Inflammatory macrophage treated with lipopolysaccharide for 1 hour (primary cell): ENCODE measurements around the gene LRRC41.
"Not testable (repeated sequence)": the region's sequence is repeated elsewhere in the genome, so short reads cannot be mapped to it uniquely, and the experiment has no call there.

Source experiments
- DNase-seq, 2 donors: peaks; one replicate each; pipeline ENCODE4 v3.0.0-alpha.2; 2020 to 2022

Gene LRRC41

DNA sequence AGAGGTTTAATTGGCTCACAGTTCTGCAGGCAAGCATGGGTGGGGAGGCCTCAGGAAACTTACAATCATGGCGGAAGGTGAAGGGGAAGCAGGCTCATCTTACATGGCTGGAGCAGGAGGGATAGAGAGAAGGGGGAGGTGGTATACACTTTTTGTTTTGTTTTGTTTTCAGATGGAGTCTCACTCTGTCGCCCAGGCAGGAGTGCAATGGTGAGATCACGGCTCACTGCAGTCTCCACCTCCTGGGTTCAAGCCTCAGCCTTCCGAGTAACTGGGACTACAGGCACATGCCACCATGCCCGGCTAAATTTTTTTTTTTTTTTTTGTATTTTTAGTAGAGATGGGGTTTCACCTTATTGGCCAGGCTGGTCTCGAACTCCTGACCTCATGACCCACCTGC is 18.8 kb upstream of the LRRC41 start:
- DNase-seq: not testable (repeated sequence)

DNA sequence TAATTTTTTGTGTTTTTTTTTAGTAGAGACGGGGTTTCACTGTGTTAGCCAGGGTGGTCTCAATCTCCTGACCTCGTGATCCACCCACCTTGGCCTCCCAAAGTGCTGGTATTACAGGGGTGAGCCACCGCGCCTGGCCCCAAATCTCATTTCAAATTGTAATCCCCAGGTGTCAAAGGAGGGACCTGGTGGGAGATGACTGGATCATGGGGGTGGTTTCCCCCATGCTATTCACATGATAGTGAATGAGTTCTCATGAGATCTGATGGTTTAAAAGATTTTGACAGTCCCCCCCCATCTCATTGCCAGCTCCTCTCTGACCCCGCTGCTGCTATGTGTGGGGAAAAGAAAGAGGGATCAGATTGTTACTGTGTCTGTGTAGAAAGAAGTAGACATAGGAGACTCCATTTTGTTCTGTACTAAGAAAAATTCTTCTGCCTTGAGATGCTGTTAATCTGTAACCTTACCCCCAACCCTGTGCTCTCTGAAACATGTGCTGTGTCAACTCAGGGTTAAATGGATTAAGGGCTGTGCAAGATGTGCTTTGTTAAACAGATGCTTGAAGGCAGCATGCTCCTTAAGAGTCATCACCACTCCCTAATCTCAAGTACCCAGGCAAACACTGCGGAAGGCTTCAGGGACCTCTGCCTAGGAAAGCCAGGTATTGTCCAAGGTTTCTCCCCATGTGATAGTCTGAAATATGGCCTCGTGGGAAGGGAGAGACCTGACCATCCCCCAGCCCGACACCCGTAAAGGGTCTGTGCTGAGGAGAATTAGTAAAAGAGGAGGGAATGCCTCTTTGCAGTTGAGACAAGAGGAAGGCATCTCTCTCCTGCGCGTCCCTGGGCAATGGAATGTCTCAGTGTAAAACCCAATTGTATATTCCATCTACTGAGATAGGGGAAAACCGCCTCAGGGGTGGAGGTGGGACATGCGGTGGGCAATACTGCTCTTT is 16.8 kb upstream of the LRRC41 start:
- DNase-seq: not testable (repeated sequence)

DNA sequence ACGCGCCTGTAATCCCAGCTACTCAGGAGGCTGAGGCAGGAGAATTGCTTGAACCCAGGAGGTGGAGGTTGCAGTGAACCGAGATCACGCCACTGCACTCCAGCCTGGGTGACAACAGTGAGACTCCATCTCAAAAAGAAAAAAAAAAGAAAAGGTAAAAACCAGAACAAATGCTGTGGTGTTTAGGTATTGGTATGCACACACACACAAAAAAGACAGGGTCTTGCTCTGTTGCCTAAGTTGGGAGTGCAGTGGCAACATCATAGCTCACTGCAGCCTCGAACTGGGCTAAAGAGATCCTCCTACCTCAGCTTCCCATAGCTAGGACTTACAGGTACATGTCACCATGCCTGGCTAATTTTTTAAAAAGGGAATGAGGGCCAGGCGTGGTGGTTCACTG is 15.9 kb upstream of the LRRC41 start:
- not testable (repeated sequence) for DNase-seq

DNA sequence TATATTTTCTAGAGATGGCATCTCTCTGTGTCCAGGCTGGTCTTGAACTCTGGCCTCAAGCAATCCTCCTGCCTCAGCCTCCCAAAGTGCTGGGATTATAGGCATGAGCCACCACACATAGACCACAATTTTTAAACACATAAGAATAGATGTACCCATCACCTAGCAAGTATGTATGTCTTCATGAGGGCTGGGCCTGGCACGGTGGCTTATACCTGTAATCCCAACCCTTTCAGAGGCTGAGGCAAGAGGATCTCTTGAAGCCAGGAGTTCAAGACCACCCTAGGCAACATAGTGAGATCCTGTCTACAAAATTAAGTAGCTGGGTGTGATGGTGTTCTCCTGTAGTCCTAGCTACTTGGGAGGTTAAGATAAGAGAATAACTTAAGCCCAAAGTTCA is 13.9 kb upstream of the LRRC41 start:
- DNase-seq: no peak

GRCh38 chr1:46315669-46316403 is 12.4 kb upstream of the LRRC41 start:
- no peak for DNase-seq

GRCh38 chr1:46310321-46310720 is 6.9 kb upstream of the LRRC41 start:
- DNase-seq: no peak

DNA sequence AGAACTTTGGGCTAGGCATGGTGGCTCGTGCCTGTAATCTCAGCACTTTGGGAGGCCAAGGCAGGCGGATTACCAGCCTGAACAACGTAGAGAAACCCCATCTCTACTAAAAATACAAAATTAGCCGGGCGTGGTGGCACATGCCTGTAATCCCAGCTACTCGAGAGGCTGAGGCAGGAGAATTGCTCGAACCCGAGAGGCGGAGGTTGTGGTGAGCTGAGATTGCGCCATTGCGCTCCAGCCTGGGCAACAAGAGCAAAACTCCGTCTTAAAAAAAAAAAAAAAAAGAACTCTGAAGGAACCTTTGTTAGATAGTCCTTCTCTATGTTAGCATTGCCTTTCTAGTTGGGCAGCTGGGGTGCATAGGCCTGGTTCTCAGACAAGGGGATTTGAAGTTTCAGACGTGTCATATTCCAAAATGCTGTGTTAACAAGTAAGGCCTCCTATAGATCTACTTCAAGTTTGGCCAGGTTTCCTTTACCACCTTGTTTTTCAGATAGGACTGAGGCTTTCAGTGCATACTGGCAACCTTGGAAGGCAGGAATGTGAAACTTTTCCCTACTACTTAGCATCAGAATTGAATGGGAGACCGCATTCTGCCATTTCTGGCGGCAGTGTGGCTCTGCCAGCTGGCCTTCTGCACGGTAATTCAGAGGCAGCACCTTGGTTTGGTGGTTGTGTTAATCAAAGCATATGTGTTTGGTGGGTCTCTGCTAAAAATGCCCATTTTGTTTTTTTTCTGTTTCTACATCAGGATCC is 6.2 kb upstream of the LRRC41 start:
- DNase-seq: no peak

- DNase-seq: no peak
Observed at GRCh38 chr1:46306159-46306530, 2.7 kb upstream of the LRRC41 start.

- no peak for DNase-seq
Observed at GRCh38 chr1:46303872-46304326, 483 bp upstream of the LRRC41 start.

GRCh38 chr1:46302641-46303037 is 777 bp downstream of the LRRC41 start:
- peak in 1 of 2 donors; percentile 11 for DNase-seq

- DNase-seq: peak in 1 of 2 donors; percentile 51
Observed at GRCh38 chr1:46301808-46302640, 1.4 kb downstream of the LRRC41 start.

- no peak for DNase-seq
Observed at GRCh38 chr1:46301406-46301807, 2.0 kb downstream of the LRRC41 start.

DNA sequence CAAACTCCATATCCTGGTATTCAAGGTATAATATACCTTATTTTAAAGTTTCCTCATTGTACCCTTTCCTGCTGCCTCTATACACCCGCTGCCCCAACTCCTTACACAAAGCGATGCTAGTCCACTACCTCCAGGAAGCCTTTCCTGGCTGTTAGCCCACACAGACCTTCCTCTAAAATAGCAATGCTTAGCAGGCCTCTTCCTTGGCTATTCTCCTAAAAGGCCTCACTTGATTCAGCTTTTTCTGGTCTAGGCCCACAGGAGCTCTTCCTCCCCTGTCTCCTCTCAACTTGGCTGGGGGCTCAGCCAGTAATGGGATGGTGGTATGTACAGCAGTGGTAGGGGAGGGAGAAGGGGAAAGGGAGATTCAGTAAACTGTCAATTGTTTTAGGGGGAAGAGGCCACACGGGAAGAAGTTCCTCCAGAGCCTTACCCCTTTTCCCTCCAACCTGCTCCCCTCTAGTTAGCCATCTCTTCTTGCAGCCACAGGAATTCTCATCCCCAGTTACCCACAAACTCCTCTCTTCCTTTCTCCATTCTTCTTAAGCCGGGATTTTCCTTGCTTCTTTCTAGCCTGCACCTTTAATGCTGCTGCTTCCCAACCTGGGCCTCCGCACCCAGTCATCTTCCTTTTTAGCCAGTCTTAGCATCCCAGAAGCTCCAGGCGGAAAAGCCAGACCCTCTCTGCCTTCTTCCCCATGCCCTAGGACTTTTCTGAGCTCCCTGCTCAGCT is 2.6 kb downstream of the LRRC41 start:
- DNase-seq: no peak

DNA sequence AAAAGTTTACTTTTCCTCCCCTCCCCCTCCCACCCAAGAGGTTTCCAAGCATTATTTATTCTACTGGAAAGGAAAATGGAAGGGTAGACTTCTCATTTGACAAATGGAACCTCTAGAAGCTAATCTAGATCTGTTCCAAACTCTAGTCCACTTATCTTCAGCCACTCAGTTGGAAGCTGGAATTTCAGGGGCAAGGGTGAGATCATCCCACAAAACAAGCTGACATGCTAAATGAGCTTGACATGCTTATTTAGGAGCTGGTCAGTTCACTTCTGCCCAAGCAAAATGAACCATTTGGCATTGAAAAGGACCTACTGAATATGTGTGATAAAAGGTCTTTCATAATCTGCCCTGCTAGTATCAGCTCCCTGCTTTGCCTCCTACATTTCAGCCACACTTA is 5.0 kb downstream of the LRRC41 start:
- no peak for DNase-seq

DNA sequence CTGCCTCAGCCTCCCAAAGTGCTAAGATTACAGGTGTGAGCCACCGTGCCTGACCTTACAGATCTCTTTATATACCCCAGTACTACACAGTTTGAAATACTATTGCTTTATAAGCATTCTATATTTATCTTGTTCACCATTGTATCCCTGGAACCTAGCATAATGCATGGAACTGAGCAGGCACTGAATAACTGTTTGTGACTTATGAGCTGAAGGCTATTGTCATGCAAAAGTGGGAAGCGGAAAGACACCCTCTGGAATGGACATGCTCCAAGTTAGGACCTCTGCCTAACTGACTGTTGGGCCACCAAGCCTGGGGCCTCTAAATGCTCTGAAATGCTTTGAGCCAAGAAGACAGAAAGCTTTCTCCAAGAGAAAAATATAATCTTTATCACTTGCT is 8.1 kb downstream of the LRRC41 start:
- DNase-seq: no peak

- DNase-seq: no peak
Observed at GRCh38 chr1:46289976-46290375, 13.4 kb downstream of the LRRC41 start.

DNA sequence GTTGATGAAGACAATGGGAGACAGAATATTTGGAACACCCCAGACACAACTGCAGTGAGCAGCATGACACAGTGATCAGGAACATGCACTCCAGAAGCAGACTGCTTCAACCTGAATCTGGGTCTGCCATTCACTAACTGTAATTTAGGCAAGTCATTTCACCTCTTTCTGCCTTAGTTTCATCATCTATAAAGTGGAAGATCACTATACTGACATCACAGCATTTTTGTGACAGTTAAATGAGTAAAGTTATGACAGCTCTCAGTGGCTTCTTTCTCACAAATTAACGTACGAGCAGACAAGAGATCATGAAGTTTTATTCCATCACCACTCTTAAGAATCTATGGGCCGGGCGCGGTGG is 14.3 kb downstream of the LRRC41 start:
- DNase-seq: no peak

DNA sequence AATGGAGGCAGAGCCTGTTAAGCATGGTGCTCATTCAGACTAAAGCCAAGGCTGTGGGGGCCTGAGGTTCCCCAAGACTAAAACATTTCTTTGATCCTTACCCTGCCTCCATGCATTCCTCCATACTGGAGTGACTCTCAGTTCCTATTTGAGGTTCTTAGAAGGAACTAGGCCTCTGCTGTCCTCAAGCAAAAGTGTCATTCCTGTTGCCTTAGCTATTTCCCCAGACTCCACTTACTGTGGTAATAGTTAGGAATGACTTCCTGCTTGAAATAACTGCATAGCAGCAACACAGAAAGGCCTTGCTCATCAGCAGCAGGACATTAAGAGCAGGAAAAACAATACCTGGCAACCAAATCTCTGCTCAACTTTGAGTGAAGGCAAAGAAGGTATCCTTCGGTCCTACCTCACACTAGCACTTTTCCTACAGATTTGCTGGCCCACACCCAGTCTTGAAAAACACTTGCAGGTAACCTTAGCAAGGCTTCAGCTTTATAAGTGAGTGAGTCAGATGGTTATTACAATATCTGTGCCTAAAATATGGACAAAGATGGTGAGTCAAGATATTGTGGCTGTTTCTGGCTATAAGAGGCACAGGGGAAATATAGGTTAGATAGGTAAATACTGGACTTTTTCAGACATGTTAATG is 14.8 kb downstream of the LRRC41 start:
- peak; percentile 36 to 67 for DNase-seq

GRCh38 chr1:46285730-46286477 is 17.5 kb downstream of the LRRC41 start:
- DNase-seq: no peak
